HG03558 (cell line): ENCODE results near the gene GPR87.

Experiments
- ATAC-seq: cut with Tn5 transposase; IDR thresholded peaks from one replicate; pipeline ENCODE4 v1.9.1; 2021; ENCODE audit warnings: moderate number of reproducible peaks; ENCODE audit not compliant: unreplicated experiment; ENCODE audit errors: extremely low read depth

The GPR87 gene

DNA sequence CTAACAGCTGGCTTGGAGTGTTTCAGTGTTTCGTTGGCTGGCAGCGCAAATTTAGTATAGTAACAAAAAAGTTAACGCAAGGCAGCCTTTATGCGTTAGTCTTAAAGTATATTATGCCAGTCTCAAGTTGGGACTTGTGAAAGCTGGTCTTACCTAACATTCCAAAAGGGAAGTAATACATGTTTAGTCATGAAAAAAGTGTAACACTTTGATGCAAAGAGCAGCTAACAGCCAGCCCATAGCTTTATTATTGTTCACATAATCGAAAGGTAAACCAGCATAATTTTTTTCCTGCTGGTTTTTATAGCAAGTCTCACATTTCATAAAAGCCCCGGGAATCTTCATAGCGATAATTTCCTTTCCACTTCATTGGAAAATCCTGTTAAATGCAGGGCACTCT, 2.4 kb upstream of the GPR87 start:
- ATAC-seq, result no peak

DNA sequence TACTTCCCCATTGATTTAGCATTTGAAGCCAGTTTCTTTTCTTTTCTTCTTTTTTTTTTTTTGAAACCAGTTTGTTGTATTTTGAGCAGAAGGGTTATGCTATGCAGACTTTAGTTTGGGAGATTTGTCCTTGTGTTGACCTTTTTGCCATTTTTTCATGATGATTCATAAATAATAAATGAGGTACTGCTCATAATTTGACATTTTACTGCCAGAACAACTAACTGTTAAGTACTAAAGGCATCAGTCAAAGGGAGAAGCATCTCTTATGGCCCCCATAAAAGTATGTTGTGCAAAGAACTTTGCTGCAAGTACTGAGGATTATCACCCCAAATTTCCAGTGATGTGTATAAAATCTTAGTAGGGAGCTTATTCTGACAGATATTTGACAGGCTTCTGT, 1.7 kb upstream of the GPR87 start:
- no peak for ATAC-seq

DNA sequence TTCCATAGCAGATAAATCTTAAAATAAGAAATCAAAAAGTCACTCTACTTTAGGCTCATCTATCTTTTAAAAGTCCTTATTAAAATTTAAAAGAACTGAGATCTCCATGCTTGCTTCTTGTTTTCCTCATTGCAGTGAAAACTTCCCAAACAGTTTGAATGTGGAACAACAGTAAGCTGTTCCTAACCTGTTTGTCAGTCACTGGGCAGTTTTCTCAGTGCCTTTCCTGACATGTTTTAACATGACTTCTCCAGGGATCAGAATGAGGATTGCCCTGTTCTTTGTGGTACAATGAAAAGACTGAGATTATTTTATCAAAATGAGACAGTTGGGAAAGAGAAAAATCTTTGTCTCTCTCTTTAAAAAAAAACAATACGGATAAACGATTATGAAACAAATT, 774 bp downstream of the GPR87 start:
- ATAC-seq, result no peak

DNA sequence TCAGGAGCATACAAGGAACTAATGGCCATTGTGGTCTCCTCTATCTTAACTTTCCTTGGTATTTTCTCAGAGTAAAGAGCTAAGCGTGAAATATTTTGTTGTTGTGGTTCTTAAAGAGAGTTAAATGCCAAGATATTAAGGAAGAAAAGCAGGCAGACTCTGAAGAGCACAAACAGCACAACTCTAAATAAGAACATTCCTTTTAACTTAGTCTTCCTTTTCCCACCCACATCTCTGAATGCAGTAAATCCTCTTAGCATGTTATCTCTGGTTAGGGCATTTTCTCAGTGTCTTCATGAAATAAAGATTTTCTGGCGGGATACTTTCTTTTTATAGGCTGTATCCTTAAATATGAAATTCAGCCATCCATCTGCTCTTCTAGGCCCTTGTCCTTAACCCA, 1.5 kb downstream of the GPR87 start:
- no peak for ATAC-seq

DNA sequence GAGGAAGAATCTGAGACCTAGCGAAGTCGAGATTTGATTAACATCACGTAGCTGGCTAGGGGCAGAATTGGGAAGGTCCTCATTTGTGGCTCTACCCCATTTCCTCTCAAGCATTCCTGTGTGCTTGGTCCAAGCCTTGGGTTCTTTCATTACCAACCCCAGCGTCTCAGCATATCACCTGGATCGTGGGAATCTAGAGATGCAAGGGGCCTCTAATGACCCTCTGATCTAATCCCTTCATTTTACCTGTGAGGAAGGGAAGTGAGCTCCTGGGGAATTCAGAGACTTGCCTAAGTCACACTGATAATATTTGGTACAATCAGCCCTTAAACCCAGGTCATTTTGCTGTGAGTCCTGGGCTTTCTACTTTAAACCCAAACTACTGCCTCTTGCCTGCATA, 2.0 kb downstream of the GPR87 start:
- no peak for ATAC-seq

DNA sequence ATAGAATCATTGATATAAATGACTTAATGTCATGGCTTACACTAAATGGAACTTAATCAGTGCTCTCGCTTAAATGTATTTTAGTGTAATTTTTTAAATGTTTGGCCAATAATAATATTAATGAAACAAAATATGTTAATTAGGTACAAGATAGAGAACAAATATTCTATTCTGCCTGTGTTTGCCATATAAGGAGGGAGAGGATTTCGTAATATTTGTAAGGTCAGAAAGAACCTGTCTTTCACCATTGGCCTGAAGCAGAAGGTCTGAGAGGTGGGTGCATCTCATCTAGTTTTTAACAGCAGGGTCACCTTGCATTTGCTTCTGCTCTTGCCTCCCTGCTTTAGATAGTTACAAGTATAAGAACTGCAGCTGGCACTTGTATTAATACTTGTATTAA, 2.5 kb downstream of the GPR87 start:
- ATAC-seq, result no peak

DNA sequence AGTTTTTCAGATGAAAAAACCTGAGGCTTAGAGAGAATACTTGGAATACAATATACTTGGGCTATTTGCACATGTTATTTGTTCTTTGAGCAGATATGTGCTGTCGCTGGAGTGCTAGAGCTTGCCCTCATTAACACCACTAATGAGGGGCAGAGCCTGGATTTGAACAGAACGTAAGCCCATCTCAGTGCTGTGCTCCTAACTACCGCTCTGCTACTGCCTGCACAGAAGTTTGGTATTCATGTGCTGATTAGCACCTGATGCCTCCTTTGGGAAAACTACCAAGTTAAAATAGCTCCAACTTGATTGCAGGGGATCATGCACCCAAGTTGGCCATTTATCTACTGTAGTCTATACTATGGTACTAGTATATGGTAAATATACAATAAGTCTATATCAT, 3.6 kb downstream of the GPR87 start:
- ATAC-seq, result no peak

DNA sequence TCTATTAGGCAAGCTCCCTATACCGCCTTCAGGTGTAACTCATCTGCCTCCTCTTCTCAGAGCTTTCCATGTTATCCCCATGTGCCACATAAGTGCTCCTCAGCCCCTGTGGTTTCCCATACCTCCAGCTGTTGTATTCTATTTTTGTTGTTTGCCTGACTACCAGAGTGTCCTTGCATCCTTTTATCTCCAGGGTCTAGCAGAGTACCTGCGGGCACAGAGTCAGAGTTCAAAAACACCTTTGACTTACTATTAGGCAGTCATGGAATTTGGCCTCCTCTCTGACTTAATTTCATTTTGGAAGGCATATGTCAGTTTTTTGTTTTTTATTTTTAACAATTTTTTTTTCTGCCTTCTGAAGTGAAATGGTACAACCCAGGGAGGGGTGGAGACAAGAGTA, 7.1 kb downstream of the GPR87 start:
- ATAC-seq, result no peak

DNA sequence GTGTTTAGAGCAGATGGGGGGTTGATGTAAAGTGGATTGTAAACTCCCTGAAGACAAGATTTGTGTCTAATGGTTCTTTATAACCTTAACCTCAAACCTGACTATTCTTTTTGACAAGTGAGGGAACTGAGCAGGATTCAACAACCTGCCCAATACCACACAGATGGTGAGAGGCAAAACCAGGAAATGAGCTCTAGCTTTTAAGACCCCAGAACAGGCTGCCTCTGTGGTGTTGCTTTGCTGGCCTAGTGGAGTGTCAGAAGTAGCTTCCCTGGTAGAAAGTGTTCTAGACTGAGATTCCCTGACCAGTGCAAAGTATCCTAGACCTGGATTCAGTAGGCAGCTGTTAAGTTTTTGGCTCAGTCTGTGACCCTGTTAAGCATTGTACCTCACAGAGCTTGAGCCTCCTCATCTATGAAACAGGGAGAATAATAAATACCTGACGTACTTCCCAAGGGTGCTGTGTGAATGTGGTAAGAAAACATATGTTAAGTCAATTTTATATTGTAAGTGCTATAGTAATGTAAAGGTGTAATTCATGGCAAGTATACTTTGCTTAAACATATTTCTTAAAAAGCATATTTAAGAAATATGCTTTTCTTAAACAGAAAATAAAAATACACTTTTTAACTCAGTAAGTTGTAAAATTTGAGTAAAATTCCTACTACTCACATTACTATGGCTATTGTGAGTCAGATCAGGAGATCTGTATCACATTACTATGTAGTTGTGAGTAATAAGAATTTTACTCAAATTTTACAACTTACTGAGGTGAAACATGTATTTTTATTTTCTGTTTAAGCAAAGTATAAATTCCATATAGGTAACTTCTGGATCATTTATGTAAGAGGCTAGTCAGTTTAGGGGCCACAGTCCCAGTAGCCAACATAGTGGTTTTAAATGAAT, 8.8 kb downstream of the GPR87 start:
- ATAC-seq, result no peak

DNA sequence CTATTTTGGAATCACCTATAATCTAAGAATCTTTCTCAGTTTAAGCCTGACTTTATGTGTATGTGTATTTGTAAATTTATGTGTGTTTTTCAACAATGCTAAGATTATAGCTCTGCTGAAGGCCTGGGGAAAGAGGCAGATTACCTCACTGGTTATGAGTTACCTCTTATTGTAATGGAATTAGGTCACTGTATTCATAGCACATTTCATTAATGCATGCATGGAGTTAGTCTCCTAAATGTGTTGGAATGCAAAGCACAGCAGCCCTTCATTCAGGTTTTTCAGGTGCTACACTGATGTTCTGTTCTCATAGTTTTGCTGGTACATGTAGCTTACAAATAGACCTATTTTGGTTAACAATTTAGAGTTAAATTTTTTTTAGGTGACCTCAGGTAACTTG, 9.5 kb downstream of the GPR87 start:
- no peak for ATAC-seq

DNA sequence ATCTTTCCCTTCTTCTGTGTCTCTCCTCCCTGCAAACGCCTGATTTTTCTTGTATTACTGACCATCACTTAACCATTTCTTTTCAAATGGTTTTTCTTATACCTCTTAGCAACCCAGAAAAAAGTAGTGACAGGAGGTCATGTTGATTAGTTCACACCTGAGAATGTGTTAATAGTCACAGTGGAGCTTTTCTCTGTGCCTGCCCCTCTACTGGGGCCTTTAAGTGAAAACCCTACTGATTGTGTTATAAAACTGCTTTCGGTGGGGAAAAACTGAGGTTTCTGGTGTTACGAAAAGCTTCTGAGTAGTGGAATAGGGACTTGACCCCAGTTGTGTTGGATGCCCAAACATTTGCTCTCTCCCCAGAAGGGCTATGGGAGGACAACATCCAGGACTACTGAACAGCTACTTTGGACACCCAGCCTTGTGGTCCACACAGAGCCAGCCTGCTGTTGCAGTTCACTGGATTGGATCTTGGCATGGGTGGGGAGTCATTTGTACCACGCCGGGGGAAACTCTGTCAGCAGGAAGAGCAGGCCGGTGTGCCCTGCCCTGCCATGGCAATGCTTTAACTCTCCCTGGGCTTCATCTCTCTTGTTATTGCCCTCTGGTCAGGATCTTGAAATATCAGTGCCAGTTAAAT, 10.3 kb downstream of the GPR87 start:
- ATAC-seq, result no peak

DNA sequence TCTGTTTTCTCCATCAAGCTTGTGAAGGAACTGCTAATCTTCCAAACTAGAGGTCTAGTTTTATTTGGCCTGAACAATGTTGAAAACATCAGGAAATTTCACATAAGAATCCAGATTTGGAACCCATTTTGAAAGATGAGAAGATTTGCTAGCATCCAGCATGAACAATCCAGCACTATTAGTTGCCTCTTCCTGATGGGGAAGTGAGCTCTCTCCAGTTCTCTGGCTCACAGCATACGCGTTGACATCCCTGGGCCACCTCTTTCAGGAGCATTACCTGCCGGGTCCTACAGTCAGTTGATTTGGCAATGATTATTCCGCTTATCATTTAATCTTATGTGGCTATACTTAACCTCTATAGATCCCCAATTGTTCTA, 10.9 kb downstream of the GPR87 start:
- no peak for ATAC-seq

DNA sequence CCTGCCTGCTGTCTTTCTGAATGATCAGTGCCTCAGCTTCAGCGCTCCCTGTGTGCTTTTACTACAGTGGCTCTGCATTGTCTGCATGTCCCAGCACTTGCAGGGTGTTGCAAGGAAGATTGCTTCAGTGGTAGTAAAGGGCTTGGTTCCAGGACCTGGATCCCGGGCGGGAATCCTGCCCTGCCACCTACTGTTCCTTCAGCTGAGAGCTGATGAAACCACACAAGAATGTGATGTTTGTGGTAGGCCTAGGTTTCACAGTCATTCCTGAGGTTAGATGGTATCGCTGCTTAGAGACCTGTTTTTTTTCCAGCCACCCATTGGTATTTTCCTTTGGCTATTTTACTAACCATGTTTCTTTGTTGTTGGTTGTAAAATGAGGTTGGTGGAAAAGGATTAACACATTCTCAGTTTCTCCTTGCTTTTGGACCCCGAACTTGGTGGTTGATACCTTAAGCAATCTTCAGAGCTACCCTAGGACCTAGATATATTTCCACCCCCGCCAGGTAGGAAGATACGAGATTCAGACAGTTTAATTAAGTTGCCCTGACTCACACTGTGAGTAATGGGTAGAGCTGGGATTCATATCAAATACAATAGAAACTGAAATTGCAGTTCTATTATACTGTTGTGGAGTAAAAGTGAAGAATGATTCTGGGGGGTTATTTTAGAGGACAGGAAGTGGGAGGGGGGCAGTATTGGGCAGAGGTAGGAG, 11.4 kb downstream of the GPR87 start:
- no peak for ATAC-seq

DNA sequence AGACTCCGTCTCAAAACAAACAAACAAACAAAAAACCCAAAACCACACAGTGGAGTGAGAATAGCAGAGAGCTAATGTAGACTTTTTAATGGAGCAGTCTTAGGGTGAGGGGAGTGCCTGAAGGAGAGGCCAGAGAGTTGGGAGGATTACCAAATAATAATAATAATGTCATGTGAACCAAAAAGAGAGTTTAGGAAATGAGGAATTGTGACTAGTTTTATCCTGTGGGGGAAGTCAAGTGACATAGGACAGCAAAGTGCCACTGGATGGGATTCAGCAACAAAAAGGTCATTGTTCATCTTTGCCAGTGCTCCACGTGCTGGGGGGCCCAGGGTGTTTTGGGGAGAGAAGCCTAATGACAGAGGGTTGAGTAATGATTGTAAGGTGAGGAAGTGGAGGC, 12.9 kb downstream of the GPR87 start:
- no peak for ATAC-seq

DNA sequence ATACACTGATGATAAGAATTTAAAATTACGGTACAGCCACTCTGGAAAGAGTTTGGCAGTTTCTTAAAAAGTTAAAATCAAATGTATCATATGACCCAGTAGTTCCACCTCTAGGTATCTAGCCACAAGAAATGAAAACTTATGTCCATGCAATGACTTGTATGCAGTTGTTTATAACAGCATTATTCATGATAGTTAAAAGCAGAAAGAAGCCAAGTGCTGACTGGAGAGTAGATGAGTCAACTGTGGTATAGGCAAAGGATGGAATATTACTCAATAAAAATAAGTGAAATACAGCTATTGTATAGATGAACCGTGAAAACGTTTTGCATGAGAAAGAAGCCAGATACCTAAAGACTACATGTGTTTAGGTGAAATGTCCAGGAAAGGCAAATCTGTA, 14.8 kb downstream of the GPR87 start:
- no peak for ATAC-seq

DNA sequence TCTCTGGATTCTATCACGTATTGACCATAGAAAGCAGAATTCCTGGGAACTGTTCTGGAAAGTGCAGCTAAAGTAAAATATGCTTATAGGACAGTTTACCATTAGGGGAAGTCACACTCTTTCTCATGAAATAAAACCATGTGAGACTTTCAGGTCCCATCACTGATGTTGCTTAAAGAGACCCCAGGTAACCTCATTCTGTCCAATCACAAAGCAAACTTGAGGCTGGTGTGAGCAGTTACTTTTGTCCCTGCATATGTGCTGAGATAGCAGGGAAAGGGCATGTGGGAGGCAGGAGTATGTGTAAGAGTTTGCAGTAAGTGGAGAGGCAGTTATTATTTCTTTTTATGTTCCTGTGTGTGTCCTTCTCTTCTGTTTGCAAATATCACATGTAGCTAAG, 16.1 kb downstream of the GPR87 start:
- no peak for ATAC-seq

DNA sequence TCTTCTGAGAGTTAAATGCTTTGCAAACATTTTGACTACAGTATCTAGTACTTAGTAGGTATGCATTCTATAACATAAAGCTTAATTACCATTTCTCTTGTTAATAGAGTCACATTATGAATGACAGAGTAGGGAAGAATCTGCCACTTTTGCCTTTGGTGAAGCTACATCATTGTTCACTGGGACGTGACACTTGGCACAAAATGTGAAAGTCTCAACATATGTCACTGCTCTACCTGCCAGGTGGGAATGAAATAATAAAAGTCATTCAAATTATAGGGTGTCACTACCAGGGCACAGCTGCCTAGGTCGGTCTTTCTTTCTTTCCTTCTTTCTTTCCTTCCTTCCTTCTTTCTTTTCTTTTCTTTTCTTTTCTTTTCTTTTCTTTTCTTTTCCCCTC, 17.6 kb downstream of the GPR87 start:
- no peak for ATAC-seq

DNA sequence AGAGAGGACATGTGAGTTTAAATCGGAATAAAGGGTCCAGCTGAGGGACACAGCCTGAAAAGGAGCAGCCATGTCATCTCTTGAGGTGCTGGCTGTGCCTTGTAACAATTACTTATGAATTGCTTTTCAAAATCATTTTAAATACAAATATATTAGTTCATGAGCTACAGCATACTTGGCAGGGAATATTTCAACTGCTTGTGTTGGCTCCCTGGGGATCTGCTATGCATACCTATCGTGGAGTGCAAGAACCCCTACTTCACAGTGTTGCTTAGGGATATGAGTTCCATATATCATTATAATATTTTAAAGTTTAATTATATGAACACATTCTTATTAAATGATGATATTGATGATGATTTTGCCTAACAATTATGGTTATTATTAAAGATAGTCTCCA, 19.2 kb downstream of the GPR87 start:
- ATAC-seq, result no peak

DNA sequence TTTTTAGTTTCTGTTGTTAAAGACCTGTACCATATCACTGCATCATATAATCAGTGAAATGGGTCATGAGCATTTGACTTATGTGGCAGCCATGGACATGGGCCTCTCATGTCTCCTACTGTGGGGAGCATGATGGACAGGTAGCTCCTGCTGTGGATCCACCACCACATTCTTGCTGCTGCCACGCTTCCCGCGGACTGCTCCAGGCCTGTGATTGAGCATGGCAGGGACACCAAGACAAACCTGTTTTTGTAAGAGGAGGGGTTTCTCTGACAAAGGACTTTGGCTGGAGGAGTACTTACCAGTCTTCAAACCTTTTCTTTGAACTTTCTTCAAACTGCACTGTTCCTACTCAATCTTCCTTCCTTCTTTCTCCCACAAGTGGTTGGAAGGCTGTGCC, 20.4 kb downstream of the GPR87 start:
- no peak for ATAC-seq

DNA sequence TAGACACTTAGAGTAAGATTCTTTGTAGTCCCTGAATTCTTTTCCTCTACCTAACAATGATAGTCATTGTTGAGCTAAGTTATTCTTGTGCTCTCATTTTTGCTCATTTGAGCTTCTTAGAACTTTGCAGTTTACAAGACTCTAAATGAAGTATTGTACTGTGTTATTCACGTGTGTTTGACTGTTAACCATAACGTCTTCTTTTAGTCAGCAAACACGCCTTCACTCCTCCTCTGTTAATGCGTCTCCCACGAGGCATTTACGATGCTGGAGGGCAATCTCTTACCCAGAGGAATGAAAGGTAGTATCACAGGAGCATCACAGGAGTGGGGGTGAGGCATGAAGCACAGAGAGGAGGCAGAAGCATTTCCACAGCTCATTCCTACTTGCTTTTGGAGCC, 23.5 kb downstream of the GPR87 start:
- no peak for ATAC-seq

DNA sequence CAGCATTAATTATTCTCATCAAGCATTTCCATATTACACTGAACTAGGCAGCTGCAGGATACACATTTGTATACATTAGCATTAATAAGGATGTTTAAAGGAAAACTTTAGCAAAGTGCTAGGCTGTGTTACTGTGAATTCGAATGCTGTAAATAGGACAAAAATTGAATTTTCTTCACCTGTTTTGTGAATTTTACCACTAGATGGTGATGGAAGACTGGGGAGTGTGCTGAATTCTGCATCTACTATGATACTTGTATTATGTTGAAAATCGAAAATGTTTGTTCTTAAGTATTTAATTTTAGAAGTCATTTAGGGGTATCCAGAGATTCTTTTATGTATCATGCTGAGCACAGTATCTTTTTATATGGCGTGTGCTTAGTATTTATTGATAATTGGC, 25.9 kb downstream of the GPR87 start:
- ATAC-seq, result no peak
